GM15510 (cell line): ENCODE measurements around the gene TNFRSF1A.

Source experiments
- POLR2A ChIP-seq: IDR thresholded peaks from 3 replicates; pipeline ENCODE4 v1.6.1; 2011; ENCODE audit warnings: borderline replicate concordance; ENCODE audit not compliant: insufficient read length; ENCODE audit errors: extremely low read depth

The TNFRSF1A gene

DNA sequence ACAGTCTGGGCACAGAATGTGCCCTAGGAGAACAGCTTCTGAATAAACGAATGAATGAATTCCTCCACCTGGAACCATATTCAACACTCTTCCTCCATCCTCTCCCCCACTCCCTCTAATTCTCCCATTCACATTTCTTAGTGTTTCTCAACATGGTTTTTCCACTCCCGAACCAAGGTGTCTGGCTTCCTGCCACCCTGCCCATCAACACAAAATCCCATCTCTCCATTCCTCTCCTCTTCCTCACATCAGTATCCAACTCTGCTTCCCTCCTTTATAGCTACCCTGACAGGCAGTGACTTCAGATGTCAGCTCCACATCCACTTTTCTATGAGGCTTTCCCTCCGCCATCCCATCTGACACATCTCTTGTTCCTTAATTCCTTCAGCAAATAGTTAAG is 2.9 kb downstream of the TNFRSF1A start:
- no peak for TF ChIP-seq POLR2A

DNA sequence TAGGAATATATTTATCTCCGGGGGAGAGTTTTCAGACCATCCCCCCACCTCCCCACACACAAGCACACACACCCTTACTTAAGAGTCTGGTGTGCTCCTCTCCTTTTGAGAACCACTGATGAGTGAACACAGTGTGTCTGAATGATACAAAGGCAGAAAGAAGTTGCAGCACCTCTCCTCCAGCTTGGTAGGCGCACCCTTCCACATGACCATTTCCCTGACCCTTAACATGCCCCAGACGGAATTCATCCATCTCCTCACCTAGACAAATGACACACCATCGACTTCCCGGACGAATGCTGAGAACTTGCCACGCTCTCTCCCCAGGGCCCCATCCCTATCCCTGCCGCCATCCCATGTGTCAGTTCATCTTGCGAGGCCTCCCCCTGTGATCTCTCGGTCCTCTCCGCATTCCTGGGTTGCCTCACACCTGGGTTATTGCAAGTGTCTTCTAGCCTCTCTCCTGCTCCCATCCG is 3.9 kb downstream of the TNFRSF1A start:
- TF ChIP-seq POLR2A = no peak

DNA sequence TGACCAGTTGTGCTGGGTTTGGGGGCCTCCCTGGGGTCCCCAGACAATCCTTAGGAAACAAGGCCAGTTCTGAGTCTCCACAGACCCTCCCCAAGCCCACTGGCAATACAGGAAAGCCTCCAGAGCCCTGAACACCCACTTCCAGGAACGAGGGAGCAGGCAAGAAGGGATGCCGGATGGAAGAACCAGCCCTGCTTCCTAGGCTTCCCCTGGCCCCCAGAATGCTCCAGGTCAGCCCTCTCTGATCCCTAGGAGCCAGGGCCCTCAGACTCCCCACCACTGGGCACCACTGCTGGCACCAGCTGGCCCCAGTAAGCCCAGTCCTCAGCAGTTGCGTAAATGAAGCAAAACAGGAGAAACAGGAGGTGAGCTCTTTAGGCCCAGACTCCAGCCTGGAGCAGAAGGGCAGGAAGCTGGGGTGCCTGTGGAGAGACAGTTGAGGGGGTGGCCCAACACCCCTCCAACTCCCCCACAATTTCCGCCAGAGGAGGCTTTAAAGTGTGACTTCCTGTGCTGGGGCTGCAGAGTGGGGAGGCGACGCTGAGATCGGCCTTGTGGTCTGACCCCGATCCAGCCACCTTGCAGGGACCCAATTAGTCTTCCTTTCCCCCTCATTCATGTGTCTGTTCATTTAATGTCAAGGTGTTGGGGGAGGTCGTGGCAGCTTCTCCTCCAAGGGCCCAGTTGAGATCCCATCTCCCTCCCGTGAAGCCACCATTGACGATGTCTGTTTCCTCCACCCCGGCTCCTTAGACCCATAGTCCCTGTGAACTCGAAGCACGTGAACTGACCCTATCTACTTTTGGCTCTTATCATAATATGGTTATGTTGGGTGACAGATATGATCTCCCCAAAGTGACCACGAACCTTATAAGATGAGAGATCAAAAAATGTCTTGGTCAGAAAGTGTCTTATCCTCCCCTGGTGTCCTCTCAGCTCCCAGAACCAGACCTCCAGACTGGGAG is 4.7 kb downstream of the TNFRSF1A start:
- TF ChIP-seq POLR2A = no peak

DNA sequence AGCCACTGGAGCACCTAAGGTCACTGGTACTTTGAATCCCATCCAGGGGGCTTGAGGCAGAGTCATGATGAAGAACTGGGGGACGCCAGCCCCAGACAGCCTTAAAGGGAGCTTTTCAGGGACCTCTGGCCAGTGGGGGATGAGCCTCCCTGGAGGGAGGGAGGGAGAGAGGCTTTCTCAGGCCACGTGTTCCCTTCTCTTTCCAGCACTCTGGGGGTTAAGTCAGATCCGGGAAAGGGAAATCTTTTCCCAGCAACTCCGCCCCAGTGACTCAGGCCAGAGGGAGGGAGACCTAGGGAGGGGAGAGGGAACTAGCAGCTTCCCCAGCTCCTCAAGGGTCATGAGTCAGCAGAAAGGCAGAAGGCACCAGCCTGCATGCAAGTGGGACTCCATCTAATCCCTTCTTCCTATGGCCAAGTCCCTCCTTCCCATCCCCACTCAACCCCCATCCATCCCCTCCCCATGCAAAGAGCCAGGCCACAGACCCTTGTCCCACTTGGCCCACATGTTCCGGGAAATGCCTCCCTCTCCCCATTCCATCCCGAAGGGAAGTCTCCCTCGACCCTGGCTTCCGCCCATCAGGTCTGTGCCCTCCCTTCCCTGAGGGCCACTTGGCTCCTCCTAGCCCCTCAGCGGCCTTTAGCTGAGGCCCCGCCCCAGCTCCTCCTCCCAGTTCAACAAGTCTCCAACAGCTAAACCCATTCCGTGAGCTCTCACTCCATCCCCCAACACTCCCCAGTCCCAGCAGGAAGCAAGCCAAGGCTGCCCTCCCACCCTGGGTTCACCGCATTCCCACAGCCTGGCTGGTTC is 5.6 kb downstream of the TNFRSF1A start:
- TF ChIP-seq POLR2A = no peak

DNA sequence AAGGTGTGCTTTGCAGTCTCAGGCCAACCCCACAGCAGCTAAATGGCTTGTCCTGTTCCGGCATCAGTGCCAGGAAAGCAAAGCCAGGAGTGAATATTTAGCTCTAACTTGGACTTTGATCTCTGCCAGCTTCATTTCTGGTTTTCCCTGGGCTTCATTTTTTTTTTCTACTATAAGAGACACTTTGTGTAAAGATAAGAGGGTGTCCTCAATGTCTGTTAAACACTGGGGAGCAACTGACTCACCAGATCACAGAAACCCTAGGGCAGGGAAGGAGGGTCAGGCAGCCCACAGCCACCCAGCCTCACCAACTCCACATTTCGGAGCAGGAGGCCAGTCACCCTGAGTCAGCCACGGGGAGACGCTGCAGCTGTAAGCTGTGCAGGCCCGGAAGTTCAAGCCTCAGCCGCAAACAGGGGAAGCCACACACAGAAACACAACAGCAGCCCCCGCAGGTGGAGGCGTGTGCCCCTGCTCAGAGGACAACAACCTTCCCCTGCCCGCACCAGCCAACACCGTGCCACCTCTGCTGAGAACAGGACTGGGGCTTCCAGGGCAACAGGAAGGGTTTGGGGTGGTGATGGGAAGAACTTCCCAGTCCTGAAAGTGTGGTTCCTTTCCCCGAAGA is 6.3 kb downstream of the TNFRSF1A start:
- peak; percentile 46 for TF ChIP-seq POLR2A

DNA sequence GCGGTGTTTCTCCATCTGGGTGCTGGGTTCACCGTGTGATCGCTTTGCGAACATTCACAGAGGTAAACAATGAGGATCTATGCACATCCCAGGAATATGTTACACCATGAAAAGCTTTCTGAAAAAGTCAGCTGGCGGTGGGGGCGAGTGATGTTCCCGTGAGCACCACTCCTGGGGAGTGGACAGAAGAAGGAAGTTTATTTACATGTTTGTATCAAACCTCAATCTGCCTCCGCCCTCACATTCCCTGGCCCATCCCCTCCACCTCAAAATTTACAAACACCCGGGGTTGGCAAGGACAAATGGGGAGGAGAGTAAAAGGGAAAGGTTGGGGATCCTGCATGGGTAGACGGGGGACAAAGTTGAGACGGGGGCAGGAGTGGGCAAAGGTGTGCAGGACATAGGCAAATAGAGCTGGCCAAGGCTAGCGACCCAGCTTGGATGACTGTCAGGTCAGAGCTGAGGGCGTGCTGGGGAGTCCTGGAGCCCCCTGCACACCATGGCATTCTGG is 6.9 kb downstream of the TNFRSF1A start:
- TF ChIP-seq POLR2A = no peak

DNA sequence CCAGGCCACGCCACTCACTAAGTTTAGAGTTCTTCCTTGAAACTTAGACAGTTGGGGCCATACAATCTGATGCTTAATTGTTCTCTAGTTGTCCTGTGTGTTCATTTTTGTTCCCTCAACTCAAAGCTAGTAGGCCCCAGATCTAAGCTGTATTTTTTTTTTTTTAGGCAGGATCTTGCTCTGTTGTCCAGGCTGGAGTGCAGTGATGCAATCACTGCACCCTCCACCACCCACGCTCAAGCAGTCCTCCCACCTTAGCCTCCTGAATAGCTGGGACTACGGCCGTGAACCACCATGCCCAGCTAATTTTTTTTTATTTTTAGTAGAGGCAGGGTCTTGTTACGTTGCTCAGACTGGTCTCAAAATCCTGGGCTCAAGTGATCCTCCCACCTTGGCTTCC is 7.5 kb downstream of the TNFRSF1A start:
- TF ChIP-seq POLR2A = no peak

DNA sequence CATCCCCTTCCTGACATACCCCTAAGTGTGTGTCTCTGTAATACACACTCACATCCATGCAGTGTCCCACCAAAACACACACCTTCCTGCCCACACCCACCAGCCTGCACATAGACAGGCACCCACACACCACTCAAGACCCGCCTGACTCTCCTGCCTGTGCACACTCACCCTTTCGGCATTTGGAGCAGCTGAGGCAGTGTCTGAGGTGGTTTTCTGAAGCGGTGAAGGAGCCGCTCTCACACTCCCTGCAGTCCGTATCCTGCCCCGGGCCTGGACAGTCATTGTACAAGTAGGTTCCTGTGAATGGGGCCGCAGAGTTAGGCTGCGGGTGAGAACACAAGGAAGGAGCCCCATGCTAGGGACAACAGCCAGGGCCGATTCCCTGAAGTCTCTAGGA is 8.3 kb downstream of the TNFRSF1A start:
- no peak for TF ChIP-seq POLR2A

DNA sequence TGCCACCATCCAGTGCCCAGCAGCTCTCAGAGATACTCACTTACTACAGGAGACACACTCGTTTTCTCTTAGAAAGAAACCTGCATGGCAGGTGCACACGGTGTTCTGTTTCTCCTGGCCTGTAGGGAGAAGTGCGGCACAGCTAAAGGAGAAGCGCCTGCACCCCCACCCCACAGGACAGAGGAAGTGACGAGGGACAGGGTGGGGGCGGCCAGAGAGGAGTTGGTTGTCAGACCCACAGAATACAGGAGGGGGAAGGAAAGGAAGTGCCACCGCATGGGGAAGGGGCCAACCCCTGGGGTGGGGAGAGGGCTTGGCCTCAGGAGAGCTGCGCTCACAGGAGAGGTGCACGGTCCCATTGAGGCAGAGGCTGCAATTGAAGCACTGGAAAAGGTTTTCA is 8.8 kb downstream of the TNFRSF1A start:
- TF ChIP-seq POLR2A = no peak

DNA sequence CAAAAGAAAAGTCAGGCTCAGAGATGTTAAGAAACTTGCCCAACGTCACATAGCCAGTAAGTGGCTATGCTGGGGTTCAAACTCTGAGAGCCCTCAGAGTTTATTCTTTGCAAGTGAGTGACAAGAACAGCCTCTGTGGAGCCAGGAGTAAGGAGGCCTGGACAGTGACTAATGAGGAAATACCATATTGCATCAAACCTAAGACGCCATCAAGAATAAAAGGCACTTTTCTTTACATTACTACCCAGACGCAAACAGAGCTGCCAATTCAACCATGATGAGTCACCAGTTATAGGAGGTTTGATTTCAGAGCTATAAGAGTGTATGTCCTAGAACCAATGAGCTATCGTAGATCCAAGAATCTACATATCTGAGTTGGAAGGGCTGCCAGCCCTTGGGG is 9.4 kb downstream of the TNFRSF1A start:
- no peak for TF ChIP-seq POLR2A

DNA sequence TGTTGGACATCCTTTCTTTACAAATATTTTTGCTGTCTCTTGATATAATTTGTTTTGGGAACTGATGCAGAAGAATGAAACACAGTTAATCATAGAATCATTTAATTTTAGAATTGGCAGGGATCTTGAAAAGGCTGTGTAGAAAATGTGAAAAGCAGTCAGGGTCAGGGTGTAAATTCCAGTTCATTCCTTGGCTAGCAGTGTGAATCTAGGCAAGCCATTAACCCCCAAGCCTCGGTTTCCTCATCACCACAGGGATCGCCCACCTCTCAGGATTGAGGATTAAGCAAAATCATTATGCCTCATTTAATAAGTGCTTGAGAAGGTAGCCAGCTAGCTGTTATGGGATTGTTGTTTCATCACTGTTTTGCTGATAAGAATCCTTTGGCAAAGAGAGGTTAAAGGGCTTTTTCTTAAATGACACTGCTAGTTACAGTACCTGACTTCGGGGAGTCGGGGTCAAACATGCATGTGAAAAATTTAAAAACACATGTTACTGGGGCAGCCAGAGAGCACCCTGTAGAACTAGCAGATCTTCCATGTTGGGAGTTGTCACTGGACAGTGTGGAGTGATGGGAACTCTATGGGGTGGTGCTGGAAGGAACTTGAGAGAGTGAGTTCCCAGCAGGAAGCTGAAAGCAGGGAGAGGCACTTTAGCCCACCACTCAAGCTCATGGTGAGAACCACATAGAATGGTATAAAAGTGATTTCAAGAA is 10.7 kb downstream of the TNFRSF1A start:
- TF ChIP-seq POLR2A = no peak

DNA sequence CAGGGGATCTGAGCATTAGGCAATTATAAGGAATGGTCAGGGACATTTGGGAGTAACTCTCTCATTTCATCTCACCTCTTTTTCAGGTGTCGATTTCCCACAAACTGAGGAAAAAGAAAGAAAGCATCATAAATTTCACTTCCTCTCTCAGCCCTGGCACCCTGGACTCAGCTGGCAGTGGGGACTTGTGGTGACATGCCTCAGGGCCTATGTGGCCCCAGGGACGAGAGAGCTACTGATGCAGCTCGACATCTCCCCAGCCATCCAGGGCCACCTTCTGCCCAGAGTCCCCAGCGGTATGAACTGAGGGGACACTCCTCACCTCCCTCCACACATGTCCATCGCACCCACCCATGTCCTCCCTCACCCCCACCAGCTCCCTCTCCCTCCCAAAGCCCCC is 11.7 kb downstream of the TNFRSF1A start:
- TF ChIP-seq POLR2A = no peak

DNA sequence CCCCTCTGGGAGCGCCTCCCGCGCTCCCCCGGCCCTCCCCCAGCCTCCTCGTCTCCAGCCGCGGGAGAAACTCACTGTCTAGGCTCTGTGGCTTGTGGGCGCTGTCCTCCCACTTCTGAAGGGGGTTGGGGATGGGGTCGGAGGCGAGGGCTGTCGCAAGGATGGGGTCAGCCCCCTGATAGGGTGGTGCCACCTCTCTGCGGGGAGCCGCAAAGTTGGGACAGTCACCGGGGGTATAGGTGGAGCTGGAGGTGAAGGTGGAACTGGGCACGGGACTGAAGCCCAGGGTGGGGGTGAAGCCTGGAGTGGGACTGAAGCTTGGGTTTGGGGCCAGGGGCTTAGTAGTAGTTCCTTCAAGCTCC is 12.2 kb downstream of the TNFRSF1A start:
- no peak for TF ChIP-seq POLR2A

DNA sequence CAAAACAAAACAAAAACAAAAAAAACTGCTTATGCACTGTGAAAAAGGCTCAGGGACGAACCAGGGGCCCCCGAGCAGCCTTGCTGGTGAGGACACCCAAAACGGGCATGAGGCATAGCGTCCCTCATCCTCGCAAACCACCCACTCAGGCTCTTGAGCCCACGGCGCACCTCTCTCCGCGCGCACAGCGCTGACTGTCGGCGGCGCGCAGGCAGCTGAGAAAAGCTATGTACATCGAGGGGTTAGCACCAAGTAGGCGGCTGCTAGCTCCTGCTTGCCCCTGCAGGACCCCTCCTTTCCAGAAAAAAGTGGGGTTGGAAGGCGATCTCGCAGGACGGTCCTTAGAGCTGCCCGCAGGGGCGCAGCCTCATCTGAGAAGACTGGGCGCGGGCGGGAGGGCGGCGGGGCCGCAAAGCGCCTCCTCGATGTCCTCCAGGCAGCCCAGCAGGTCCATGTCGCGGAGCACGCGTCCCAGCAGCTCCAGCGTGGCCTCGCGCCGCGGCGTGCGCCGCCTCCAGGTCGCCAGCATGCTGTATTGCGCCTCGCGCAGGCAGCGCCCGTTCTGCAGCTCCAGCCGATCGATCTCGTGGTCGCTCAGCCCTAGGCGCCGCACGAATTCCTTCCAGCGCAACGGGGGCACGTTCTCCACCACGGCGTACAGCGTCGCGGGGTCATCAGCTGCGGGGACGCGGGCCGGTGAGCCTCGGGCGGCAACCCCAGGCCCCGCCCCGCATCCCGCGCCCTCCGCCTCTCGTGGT is 12.8 kb downstream of the TNFRSF1A start:
- TF ChIP-seq POLR2A = no peak

DNA sequence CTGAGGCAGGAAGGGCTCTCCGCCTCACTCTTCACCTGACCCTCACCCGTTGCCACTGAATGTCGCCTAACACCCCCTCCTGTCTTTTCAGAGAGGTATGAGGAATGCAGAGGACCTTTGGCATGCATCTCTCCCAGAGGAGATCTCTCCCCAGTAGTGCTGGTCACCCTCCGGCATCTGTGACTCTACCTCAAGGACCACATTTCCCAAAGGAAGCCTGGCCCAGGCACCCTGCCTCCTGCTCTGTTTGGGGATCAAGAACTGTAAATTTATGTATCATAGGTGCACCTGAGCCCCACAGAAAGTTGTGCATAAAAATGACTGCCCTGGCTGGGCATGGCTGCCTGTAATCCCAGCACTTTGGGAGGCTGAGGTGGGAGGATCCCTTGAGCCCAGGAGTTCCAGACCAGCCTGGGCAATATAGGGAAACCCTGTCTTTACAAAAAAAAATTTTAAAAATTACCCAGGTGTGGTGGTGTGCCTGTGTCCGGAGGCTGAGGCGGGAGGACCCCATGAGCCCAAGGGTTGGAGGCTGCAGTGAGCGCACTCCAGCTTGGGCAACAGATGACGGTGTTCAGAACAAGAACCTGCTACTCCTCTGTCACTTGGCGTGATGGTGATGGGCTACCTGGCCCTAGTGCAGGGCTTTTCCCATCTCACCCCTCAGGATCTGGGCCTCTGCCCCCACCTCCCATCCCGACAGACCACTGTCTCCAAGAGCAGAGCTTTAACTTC is 13.7 kb downstream of the TNFRSF1A start:
- no peak for TF ChIP-seq POLR2A
